HepG2 (cell line): ENCODE measurements around the gene SPAG9. TPM values are rescaled to one million over a fixed set of nuclear protein-coding genes. Genes with fewer than 3 reads are reported as not detected.
A peak's percentile ranks its signal among the peaks of the same experiment; 100 is the strongest.

ENCODE experiments used
- ATAC-seq: fragments of 200-7000 bp; cut with Tn5 transposase; 3 replicates; pipeline ENCODE4 v1.9.1; 2020; ENCODE audit warnings: mild to moderate bottlenecking, moderate library complexity
- BruUV-seq: library from RNA; stranded (reverse); fragments of 400-500 nt; replicated peaks from 2 replicates; lab custom pipeline; 2021; lab: Mats Ljungman, UMichigan
- CTCF ChIA-PET: fragments of 300-600 bp; formaldehyde crosslinking; extraction: SDS; loops from one replicate; lab custom pipeline; 2021; ENCODE audit warnings: low total read pairs, inconsistent platforms, low intra/inter-chr PET ratio; lab: Yijun Ruan, JAX
- POLR2A ChIA-PET: fragments of 350-600 bp; sonication (Branson Sonifier 250); formaldehyde crosslinking; loops from one replicate; lab custom pipeline; 2020; ENCODE audit warnings: antibody characterized with exemption, inconsistent platforms; lab: Yijun Ruan, JAX
- DNase-seq: peaks from one replicate; pipeline ENCODE4 v3.0.0-alpha.2; 2015; ENCODE audit warnings: low spot score
- FAIRE-seq: peaks from 3 replicates; lab custom pipeline; 2011; peaks lifted over from hg19 to GRCh38; lab: Jason Lieb, UNC
- H2AFZ ChIP-seq: one replicate; pipeline ENCODE4 v1.6.1; 2011; ENCODE audit warnings: low read length, inconsistent platforms
- H3K27ac ChIP-seq: fragments of 300-600 bp; 3 replicates; pipeline ENCODE4 v1.8.0; 2011; ENCODE audit warnings: mixed run types, mild to moderate bottlenecking, mixed read lengths, low read length, inconsistent platforms; ENCODE audit not compliant: insufficient read depth; ENCODE audit errors: extremely low read length
- H3K27me3 ChIP-seq, 2 experiments: fragments of 200-600 bp in 1 of 2; 2 replicates in 1 of 2; 3 replicates in 1 of 2; pipeline versions ENCODE4 v1.6.0 to v1.8.0; 2011; ENCODE audit warnings: low read length in 2 of 2, mild to moderate bottlenecking in 2 of 2, moderate library complexity in 2 of 2, inconsistent platforms in 1 of 2; ENCODE audit not compliant: insufficient read depth in 2 of 2, control insufficient read depth in 1 of 2
- H3K36me3 ChIP-seq, 2 experiments: fragments of 200-600 bp in 1 of 2; replicated peaks in 1 of 2; 2 replicates in 1 of 2; 3 replicates in 1 of 2; pipeline versions ENCODE4 v1.5.1 to v1.8.0; 2011; ENCODE audit warnings: low read length in 2 of 2, inconsistent platforms in 1 of 2; ENCODE audit not compliant: insufficient read depth in 2 of 2, control insufficient read depth in 1 of 2
- H3K4me1 ChIP-seq: 2 replicates; pipeline ENCODE4 v1.5.1; 2012; ENCODE audit warnings: low read length, inconsistent platforms; ENCODE audit not compliant: insufficient read depth
- H3K4me2 ChIP-seq: 2 replicates; pipeline ENCODE4 v1.6.0; 2011; ENCODE audit warnings: low read depth, low read length, inconsistent platforms
- H3K4me3 ChIP-seq, 3 experiments: fragments of 200-600 bp in 1 of 3; sonication (generic), shearing (Covaris generic) in 1 of 3; replicated peaks in 1 of 3; 2 replicates each; pipeline ENCODE4 v1.5.1; 2011 to 2016; ENCODE audit warnings: low read length in 3 of 3, inconsistent platforms in 2 of 3, low read depth in 2 of 3, mild to moderate bottlenecking in 2 of 3, control low read depth in 1 of 3, mixed read lengths in 1 of 3; ENCODE audit not compliant: insufficient read depth in 1 of 3
- H3K79me2 ChIP-seq: one replicate; pipeline ENCODE4 v1.6.1; 2011; ENCODE audit warnings: low read length, inconsistent platforms; ENCODE audit not compliant: insufficient read depth
- H3K9ac ChIP-seq: 2 replicates; pipeline ENCODE4 v1.6.0; 2011; ENCODE audit warnings: mild to moderate bottlenecking, low read depth, low read length, inconsistent platforms; ENCODE audit not compliant: insufficient read depth
- H3K9me3 ChIP-seq: 2 replicates; pipeline ENCODE4 v1.5.1; 2012; ENCODE audit warnings: mild to moderate bottlenecking, low read length
- H4K20me1 ChIP-seq: 2 replicates; pipeline ENCODE4 v1.6.0; 2011; ENCODE audit warnings: inconsistent platforms, mild to moderate bottlenecking, low read length, moderate library complexity; ENCODE audit not compliant: insufficient read depth
- GFI1 ChIP-seq: sonication (generic); formaldehyde crosslinking; IDR thresholded peaks from 2 replicates; pipeline ENCODE4 v1.5.0; 2020; ENCODE audit warnings: missing genetic modification reagents, mild to moderate bottlenecking, borderline replicate concordance
- POLR2AphosphoS5 ChIP-seq: IDR thresholded peaks from 2 replicates; pipeline ENCODE4 v1.6.1; 2012; ENCODE audit warnings: low read depth, low read length
- SMAD3 ChIP-seq: sonication (generic); formaldehyde crosslinking; IDR thresholded peaks from 2 replicates; pipeline ENCODE4 v1.4.0; 2020; ENCODE audit warnings: missing genetic modification reagents
- TIGD3 ChIP-seq: sonication (generic); formaldehyde crosslinking; IDR thresholded peaks from 2 replicates; pipeline ENCODE4 v1.5.1; 2020; ENCODE audit warnings: mild to moderate bottlenecking, missing genetic modification reagents, borderline replicate concordance
- ZNF687 ChIP-seq: sonication (generic); formaldehyde crosslinking; IDR thresholded peaks from 2 replicates; pipeline ENCODE4 v1.5.1; 2020; ENCODE audit warnings: mild to moderate bottlenecking, missing genetic modification reagents, moderate library complexity
- WGBS: methylation state at CpG from one replicate; pipeline ENCODE4 v1.1.6; 2017; ENCODE audit warnings: low lambda C conversion rate; 5-methylcytosine and 5-hydroxymethylcytosine counted together
- in situ Hi-C: cut with HindIII; loops from 2 replicates; pipeline ENCODE4 v1.10.0; 2017; ENCODE audit warnings: low pct_unique_long_range_greater_than_20kb; ENCODE audit not compliant: extremely low pct_ligation_motif_present
- intact Hi-C: fragments of 100-400 bp; cut with micrococcal nuclease; formaldehyde crosslinking; loops from one replicate; pipeline ENCODE4 v1.10.0; 2022; ENCODE audit not compliant: unreplicated experiment
- polyA plus RNA-seq, 8 experiments: library from polyadenylated mRNA; depleted of rRNA in 3 of 8; stranded (reverse) in 7 of 8; unstranded in 1 of 8; fragments of >200 nt; fragmentation: Illumina TruSeq in 4 of 8; extraction: Trizol in 4 of 8; gene quantifications; 2 replicates each; pipeline versions ENCODE4 v1.2.1 to v1.2.3, GENCODE V29; 2011 to 2016; ENCODE audit warnings: low read depth in 4 of 8, missing spikeins in 1 of 8, mixed read lengths in 1 of 8; ENCODE audit not compliant: insufficient read depth in 1 of 8
- total RNA-seq, 5 experiments: library from RNA; depleted of rRNA; stranded (reverse); fragments of >200 nt; fragmentation: Illumina TruSeq; extraction: Trizol; gene quantifications; 2 replicates each; pipeline ENCODE4 v1.2.3, GENCODE V29; 2016; ENCODE audit warnings: low read depth in 1 of 5
- TF ChIP-seq, protein P1 (sequence below): sonication (generic); formaldehyde crosslinking; IDR thresholded peaks from 2 replicates; pipeline ENCODE4 v1.4.0; 2020; ENCODE audit warnings: missing genetic modification reagents
- TF ChIP-seq, protein P2 (sequence below): sonication (generic); formaldehyde crosslinking; IDR thresholded peaks from 2 replicates; pipeline ENCODE4 v1.4.0; 2020; ENCODE audit warnings: missing genetic modification reagents, borderline replicate concordance

SPAG9 gene
- total and polyA plus RNA-seq, 2 of the 13 experiments (the other 11 are each of a cell fraction or from before 2014, with no cell fraction given), result 43.2 to 78.6 TPM

DNA sequence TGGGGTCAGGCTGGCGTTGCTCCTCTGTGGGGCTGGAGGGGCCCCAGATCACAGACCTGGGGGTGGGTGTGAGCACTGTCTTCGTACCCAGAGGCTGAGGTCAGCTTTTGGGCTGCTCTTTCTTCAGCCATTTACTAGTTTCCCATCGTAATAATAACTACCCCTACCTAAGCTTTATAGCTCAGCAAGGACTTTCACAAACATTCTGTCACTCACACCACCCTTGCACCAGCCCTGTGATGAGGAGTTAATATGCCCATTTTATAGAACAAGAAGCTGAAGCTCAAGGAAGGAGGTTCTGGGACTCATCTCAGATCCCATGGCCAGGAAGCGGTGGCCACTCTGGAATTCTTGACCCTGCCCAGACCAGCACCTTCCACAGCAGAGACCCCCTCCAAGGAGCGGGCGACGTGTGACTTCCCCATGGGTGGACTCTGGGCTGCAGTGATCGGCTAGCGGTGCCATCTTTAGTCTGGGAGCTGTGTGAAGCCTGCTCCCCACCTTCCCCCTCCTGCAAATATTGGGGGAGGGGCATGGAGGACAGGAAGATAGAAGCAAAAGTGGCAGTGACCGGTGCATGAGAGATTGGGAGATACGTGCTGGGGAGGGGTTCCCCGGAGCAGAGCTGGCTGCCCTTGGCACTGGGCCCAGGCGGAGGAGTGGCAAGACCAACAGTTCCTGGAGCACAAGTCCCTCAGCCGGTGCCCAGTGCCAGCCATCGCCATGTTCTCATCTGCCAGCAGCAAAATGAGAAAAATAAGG, 172.7 kb downstream of the SPAG9 start:
- DNase-seq, result no peak
- BruUV-seq, result no TSS peak
- Histone ChIP-seq H3K9me3 (no peaks in the 10 kb centered on the region), H4K20me1 (no peaks in the 10 kb centered on the region), H3K36me3 (no peaks in the 10 kb centered on the region), H3K79me2 (peaks cover 5% of the 10 kb centered on the region), H3K4me2 (no peak overlapping the region), H2AFZ (no peak overlapping the region), H3K9ac (no peak overlapping the region), H3K4me3 (no peak overlapping the region), H3K27me3 (no peaks in the 10 kb centered on the region), H3K4me1 (peaks cover 84% of the 10 kb centered on the region), H3K27ac (peak overlapping the region; percentile 12)
- FAIRE-seq, result no peak
- CTCF ChIA-PET, result interaction anchor here (1.5 kb wide), 1 partner anchor 96 kb away, joined by 4 read pairs; no protein-coding TSS in a partner anchor
- ATAC-seq, result no peak
- WGBS, result 75% methylated on average over 15 of the region's 15 CpGs
- intact Hi-C loops (no loop called here), in situ Hi-C loops (loop anchor here (5.0 kb wide), 1 partner anchor 81 kb away; the partner anchor contains the start of gene TOB1)
- POLR2A ChIA-PET, result interaction anchor here (0.7 to 12.2 kb wide), 11 partner anchors 9 to 187 kb away, joined by 3 to 510 read pairs (median 4); partner anchors contain the start of gene TOB1
- TF ChIP-seq, protein P1, sequence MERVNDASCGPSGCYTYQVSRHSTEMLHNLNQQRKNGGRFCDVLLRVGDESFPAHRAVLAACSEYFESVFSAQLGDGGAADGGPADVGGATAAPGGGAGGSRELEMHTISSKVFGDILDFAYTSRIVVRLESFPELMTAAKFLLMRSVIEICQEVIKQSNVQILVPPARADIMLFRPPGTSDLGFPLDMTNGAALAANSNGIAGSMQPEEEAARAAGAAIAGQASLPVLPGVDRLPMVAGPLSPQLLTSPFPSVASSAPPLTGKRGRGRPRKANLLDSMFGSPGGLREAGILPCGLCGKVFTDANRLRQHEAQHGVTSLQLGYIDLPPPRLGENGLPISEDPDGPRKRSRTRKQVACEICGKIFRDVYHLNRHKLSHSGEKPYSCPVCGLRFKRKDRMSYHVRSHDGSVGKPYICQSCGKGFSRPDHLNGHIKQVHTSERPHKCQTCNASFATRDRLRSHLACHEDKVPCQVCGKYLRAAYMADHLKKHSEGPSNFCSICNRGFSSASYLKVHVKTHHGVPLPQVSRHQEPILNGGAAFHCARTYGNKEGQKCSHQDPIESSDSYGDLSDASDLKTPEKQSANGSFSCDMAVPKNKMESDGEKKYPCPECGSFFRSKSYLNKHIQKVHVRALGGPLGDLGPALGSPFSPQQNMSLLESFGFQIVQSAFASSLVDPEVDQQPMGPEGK (CRISPR knock-in tag), result peak; percentile 58
- 0 out of 2 replicates have a peak, but pooled peaks have one; percentile 29 for TF ChIP-seq GFI1 (CRISPR knock-in tag)
- no peak for TF ChIP-seq TIGD3 (CRISPR knock-in tag)
- peak; percentile 58 for TF ChIP-seq ZNF687
- no peak for TF ChIP-seq SMAD3 (CRISPR knock-in tag)
- no peak for TF ChIP-seq POLR2AphosphoS5
- TF ChIP-seq, protein P2, sequence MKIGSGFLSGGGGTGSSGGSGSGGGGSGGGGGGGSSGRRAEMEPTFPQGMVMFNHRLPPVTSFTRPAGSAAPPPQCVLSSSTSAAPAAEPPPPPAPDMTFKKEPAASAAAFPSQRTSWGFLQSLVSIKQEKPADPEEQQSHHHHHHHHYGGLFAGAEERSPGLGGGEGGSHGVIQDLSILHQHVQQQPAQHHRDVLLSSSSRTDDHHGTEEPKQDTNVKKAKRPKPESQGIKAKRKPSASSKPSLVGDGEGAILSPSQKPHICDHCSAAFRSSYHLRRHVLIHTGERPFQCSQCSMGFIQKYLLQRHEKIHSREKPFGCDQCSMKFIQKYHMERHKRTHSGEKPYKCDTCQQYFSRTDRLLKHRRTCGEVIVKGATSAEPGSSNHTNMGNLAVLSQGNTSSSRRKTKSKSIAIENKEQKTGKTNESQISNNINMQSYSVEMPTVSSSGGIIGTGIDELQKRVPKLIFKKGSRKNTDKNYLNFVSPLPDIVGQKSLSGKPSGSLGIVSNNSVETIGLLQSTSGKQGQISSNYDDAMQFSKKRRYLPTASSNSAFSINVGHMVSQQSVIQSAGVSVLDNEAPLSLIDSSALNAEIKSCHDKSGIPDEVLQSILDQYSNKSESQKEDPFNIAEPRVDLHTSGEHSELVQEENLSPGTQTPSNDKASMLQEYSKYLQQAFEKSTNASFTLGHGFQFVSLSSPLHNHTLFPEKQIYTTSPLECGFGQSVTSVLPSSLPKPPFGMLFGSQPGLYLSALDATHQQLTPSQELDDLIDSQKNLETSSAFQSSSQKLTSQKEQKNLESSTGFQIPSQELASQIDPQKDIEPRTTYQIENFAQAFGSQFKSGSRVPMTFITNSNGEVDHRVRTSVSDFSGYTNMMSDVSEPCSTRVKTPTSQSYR (CRISPR knock-in tag), result peak; percentile 82; the same call in 1 of the 2 replicates
